NCI-H1048 (cell line): ENCODE measurements around the gene RER1.
"Not testable (repeated sequence)": the region's sequence is repeated elsewhere in the genome, so short reads cannot be mapped to it uniquely, and the experiment has no call there.

Experiments used
- DNase-seq: peaks from one replicate; lab custom pipeline; 2025; lab: John Stamatoyannopoulos, UW

The RER1 gene

DNA sequence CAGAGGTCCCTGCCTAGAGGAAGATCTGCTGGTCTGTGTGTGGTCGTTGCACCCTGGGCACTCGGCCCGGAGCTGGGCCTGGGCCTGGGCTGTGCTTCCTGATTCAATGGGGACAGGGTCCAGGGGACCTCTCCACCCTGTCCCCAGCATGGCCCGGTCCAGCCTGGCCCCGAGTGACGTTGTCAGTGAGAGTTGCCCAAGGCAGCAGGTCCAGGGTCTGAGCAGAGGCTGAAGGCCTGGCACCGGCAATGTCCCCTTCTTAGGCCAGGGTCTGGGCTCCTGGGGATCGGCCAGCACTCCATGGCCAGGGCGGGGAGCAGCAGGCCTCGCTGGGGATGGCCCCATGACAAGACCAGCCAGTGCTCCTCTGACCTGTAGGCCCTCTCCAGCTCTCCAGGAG lies 36.3 kb downstream of the RER1 start:
- no peak for DNase-seq

DNA sequence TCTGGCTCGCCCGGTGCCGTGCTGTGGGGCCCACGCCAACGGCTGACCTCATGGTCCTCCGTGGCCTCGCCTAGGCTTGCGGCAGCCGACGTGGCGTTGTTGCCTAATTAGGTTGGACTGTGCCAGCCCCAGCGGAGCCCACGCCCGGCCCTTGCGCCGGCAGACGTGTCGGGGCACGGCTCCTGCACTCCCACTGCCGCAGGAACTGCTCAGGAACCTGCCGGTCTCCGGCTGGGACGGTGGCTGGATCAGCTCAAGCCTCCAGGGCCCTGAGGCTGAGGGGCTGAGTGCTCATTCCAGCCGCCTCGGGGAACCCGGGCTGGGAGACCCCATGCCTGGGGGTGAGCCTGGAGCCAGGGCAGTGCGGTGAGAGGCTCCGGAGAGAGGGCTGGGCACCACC lies 36.8 kb downstream of the RER1 start:
- no peak for DNase-seq

DNA sequence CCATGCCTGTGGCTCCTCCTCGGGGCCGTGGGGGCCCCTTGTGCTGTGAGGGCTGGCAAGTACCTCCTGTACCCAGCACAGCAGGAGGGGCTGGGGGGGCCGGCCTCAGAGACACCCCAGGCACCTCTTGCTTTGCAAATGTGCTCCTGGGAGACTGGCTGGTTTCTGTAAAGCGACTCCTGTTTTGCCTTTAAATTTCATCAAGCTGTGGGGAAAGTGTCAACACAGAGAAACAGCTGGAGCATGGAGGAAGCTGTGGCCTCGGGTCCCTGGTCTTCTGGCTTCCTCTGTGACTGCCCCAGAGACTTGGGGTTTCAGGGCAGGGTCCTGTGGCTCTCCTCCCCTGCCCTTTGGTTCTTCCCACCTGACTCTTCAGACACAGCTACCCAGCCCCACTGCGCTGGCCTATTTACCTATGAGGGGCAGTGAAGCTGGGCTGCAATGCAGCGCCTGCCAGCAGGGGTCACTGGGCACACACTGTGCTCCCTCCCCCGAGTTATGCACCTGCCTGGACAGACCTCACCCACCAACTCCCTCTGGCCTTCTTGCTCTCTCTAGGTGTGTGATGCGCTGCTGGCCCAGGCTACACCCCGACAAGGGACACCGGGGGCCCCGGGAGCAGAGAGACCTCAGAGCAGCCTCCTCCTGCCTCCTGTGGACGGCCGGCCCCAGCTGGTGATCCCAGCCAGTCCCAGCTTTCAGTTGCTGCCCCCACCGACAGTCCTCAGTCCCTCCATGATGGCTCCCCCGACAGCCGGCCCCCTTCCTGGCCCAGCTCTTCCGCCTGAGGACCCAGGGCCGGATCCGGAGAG lies 38.3 kb downstream of the RER1 start:
- DNase-seq = no peak

DNA sequence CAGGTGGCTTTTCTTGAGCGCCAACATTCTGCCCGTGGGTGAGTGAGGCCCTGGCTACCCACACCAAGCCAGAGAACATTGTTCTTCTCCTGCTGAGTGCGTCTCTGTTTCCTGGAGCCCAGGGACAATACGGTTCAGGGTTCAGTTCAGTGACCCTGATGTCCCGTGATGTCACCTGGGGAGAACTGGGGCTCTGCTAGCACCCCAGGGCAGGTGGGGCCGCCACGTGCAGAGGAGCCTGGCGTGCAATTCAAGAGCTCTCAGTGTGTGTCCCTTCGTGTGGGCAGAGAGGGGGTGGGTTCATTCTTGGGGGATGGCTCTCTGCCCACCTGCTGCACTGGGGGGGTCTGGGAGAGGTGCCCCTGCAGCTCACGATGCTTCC lies 38.9 kb downstream of the RER1 start:
- DNase-seq = no peak

DNA sequence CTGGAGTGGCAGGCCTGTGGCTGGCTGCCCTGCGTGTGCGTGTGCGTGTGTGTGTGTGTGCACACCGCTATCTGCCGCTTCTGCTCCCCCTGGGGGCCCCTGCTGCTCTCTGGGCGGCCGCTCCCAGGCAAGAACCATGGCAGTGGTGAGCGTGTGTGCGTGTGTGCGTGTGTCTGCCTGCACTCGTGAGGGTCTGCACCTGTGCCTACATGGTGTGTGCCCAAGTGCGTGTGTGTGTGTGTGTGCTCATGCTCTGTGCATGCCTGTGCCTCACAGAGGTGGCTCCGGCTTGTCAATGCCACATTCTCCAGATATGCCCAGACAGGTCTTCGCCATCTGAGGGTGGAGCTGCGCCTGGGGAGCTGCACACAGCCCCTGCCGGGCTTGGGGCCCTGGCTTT lies 39.5 kb downstream of the RER1 start:
- no peak for DNase-seq

DNA sequence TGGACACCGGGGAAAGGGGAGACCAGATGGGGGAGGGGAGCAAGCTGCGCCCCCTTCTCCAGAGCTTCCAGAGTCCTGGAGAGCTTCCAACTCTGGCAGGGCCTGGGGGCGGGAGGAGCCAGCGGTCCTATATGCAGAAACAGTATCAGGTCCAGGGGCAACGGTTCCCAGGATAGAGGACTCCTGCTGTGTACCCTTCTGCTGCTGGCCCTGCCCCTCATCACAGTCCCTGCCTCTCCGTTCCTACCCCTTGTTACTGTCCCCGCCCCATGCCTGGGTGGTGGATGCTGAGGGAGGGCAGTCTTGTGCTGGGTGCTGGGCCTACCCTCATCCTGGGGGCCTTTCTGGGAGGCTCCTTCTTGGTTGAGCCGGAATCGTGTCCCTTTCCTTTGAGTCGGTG lies 39.9 kb downstream of the RER1 start:
- DNase-seq = no peak

DNA sequence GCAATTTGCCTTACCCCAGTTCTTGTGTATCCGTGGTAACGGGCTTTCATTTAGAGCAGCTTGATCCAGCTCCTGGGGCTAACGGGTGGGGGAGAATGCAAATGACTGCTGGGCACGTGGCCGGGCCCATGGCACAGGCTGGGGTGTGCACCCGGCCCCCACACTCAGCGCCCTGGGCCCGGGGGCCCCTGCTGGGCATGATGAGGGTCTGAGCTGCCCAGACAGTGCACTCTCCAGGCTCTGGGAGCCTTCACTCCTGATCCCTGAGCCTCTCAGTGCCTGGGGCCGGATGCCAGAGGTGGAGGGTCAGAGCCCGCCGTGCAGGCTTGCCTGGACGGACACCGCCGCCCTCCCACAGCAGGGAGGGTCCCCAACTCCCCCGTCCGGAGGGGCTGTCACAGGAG lies 40.8 kb downstream of the RER1 start:
- DNase-seq = no peak

DNA sequence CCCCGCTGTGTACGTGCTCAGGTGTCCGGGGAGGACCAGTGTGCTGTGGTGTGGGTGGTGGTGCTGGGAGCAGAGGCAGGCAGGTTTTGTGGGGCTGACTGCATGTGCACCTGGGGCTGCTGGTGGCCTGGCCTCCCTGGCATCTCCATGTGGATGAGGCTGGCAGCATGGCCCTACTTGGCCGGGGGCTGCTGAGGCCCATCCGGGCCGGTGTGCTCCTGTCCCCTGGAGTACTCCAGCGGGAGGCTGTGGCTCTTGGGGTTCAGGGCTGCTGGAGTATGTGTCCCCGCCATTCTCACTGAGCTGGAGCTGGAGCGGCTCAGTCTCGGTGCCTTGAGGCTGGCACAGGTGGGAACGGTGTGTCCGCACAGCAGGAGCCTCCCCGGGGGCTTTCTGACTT lies 41.6 kb downstream of the RER1 start:
- no peak for DNase-seq

DNA sequence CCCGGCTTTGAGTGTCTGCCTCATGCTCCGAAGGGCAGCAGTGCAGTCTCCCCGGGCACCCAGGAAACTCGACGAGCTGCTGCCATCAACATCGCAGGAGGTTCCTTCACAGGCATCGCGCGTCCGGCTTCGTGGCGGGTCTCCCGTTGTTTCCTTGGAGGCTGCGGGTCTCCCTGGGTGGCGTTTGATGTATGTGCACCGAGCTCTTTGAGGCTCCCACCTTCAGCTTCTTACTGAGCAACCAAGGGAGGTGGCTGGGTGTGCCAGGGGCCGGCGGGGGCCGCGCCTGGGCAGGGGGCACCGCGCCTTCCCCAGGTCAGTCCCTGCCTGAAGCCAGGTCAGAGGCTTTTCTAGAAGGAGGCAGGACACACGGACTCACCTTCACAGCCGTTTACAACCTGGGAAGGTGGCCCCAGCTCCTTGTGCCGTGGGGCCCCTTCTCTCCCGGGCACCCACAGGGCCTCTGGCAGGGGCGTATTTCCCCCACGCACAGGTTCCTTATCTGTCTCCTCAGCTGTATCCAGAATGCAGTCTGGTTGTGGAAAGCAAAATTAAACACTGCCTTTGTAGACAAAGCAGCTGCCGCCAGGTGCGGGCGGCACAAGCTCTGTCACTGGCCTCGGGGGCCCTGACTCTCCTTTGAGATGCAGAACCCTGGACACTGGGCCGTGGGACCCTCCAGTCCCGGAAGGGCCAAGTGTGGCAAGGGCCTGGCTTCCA lies 42.5 kb downstream of the RER1 start:
- DNase-seq = no peak

DNA sequence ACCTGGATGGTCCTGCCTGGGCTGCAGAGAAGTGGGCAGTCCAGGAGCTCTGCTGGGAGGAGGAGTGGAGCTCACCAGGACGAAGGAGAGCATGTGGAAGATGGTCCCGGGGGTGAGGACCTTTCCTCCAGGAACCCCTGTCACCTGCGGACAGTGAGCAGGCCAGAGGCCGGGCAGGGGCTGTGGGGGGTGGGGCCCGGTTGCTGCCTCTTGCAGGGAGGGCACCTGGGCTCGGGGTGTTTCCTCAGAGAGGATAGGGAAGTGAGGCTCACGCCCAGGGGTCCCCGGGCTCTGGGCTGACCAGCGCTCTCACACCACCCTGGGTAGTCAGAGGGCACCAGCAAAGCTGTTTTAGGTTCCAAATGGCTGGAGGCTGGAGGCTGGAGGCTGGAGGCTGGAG lies 43.5 kb downstream of the RER1 start:
- no peak for DNase-seq

DNA sequence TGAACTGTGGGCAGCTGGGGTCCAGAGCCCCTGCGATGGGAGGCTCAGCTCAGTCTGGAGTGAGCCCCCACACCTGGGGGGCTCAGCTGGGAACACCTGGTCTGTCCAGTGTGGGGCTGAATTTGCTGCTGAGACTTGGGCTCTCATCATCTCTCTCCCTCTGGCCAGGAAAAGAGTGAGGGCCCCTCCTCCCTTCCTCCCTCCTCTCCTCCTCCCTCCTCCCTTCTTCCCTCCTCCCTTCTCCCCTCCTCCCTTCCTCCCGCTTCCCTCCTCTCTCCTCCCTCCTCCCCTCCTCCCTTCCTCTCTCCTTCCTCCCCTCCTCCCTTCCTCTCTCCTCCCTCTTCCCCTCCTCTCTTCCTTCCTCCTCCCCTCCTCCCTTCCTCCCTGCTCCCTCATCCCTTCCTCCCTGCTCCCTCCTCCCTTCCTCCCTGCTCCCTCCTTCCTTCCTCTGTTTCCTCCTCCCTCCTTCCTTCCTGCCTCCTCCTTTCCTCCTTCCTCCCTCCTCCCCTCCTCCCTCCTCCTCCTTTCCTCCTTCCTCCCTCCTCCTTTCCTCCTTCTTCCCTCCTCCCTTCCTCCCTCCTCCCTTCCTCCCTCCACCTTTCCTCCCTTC lies 44.2 kb downstream of the RER1 start:
- no peak for DNase-seq

DNA sequence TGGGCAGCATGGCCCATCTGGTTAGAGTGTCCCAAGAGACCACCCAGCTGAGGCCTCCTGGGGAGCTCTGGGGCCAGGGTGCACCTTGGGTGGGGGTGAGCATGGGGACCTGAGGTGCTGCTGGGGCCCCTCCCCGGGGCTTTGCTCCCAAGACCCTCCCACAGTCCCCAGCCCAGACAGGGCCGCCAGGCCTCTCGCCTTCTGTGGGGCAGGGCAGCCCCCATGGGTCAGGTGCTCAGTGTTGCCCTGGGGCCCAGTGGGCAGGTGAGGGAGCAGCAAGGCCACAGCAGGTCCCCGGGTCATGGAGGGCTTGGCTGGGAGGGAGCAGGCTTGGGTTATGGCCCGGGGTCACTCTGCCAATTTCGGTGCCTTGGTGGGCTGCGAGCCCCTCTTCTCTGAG lies 45.2 kb downstream of the RER1 start:
- no peak for DNase-seq

DNA sequence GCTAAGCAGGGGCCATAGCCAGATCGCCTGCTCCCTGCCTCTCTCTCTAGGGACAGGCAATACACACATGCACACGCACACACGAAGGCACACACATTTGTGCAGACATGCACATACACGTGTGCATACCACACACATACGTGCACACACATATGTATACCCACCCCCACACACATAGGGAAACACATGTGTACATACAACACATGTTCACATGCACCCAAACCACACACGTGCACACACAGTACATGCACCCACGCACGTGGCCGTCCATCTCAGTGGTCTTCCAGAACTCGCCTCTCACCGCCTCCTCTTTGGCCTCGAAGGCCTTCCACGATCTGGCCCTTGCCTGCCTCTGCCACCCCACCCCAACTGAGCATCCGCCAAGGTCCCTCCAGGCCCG lies 46.0 kb downstream of the RER1 start:
- no peak for DNase-seq

DNA sequence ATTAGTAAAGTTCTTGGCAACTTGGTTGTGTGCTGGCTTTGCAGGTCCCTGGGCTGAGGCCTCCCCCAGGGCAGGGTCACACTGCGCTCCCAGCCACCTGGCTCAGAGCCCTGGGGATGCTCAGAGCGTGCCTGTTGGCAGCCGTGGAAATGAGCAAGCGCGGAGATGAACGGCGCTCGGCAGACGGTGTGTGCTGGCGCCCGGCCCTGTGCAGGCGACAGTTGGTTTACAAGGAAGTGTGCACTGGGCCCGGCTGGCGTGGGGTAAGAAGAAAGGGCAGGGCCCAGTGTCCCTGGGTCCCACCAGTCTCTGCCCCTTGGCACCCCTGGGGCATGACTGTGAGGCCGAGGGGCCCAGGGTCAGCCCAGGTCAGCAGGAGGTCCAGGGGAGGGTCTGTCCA lies 46.4 kb downstream of the RER1 start:
- no peak for DNase-seq

DNA sequence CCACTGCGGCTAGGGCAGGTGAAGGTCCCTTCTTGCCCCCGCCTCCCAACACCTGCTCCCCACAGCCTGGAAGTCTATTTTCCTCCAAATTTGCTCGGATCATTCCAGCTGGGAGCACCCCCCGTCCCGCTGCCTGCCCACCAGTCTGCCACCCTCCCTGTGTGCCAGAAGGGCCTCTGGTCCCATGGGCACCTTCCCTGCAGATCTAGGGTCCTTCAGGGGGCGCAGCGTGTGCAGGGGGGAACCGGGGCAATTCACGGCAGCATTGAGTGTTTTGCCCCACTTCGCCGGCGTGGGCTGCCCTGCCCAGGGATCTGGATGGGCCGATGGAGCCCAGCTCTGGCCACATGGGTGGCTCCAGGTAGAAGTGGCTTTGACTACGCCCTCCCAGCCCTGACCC lies 47.0 kb downstream of the RER1 start:
- DNase-seq = no peak

DNA sequence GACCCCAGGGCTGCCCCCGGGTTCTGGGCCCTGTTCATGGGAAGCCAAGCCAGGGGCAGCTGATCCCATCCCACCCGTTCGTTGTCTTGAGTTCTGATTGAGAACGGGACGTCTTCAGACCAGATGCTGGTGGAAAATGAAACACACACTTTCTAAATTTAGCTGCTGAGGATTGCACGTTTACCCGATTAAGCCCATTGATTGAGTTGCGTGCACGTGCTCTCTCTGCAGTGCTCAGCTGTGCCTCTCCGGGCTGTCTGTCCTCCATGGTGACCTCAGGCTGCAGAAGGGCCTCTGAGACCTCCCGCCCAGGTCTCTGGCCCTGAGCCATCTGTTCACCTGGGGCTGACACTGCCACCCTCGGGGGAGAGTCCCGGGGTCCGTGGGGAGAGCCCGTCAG lies 47.7 kb downstream of the RER1 start:
- DNase-seq = no peak

DNA sequence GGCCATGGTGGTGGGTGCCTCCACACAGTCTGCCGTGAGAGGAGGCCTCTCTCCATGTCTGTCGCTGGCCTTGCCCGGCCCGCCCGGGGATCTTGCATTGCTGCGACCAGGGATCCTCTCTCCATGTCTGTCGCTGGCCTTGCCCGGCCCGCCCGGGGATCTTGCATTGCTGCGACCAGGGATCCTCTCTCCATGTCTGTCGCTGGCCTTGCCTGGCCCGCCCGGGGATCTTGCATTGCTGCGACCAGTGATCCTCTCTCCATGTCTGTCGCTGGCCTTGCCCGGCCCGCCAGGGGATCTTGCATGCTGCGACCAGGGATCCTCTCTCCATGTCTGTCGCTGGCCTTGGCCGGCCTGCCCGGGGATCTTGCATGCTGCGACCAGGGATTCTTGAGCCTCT lies 48.7 kb downstream of the RER1 start:
- not testable (repeated sequence) for DNase-seq

DNA sequence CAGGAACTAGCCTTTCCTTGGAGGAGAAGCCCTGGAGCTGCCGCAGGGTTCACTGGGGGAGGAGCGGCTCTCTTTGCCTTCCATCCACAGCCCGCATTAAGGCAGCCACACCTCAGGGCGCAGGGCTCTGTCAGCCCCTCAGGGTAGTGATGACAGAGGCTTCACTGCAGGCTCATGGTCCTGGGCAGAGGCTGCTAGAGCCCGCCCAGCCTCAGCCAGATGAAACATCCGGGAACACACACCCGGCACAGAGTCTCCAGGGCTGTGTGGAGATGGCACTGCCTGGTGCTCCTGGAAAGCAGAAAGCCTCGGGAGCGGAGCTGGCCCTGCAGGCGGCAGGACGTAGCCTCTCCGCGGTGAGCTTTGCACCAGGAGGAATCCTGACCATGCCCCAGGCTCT lies 50.1 kb downstream of the RER1 start:
- DNase-seq = no peak

DNA sequence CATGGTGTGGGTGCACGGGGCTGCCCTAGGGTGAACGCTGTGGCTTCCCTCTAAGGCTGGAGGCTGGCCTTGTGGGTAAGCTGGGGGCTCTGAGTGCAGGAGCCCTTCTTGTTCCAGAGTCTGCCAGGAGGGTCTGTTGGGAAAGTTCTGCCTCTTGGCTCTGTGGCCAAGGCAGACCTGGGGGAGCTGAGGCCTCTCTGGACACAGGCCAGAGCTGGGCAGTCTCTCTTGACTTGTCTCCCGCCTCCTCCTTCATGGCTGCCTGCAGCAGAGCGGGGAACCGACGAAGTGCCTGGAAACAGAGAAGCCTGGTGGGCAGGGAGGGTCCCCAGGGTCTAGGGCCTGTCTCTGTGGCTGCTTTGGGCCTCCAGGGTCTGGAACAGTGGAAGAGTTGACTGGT lies 51.0 kb downstream of the RER1 start:
- no peak for DNase-seq

DNA sequence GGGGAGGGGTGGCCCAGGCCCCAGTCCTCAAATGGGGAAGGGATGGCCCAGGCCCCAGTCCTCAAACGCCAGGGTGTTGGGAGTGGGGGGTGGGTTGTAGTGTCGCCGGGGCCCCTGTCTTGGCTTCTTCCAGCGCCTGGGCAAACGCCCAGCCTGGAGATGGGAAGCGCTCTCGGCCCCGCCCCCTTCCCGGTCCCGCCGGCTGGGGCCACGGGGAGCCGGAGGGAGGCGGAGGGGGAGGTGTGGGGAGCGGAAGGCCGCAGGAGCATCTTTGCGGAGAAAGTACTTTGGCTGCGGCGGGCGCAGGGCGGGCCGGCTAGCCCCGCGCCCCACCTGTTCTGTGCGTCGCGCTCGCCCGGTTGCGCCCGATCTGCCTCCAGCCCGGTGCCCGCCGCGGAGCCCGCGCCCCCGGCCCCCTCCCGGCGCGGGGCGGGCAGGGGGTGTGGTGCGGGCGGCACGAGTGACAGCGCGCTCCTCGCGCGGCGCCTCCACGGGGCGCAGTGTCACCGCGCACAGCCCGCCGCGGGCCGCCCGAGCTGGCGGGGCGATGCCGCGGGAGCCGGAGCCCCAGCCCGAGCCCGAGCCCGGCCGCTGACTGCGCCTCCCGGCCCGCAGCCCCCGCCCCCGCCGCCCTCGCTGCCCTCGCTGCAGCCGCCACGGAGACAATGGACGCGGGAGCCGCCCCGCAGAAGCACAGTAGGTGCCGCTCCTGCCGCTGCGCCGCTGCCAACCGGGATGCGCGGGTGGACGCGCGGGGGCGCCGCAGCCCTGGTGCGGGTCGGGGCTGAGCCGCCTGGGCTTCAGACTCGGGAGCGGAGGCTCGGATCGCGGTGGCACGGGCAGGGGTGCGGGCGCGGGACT lies 51.9 kb downstream of the RER1 start:
- no peak for DNase-seq

DNA sequence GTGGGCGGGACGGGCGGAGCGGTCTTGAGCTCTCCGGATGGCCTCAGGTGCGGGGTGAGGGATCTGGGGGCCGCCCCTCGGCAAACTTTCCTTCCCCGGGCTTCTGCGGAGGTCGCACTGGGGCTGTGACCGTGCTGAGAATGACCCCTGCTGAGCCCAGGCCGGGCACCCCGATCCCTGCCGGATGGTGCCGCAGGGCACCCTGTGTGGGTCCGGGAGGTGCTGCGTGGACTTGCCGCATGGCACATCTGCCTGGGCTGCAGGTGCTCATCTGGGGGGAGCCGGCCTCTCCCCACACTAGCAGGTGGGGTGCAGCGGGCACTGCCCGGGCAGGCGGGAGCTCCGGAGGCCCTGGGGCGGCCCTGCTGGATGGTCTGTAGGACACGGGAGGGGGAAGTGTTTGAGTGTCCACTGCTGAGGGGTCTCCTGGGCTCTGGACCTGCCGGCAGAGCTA lies 52.5 kb downstream of the RER1 start:
- DNase-seq = no peak

DNA sequence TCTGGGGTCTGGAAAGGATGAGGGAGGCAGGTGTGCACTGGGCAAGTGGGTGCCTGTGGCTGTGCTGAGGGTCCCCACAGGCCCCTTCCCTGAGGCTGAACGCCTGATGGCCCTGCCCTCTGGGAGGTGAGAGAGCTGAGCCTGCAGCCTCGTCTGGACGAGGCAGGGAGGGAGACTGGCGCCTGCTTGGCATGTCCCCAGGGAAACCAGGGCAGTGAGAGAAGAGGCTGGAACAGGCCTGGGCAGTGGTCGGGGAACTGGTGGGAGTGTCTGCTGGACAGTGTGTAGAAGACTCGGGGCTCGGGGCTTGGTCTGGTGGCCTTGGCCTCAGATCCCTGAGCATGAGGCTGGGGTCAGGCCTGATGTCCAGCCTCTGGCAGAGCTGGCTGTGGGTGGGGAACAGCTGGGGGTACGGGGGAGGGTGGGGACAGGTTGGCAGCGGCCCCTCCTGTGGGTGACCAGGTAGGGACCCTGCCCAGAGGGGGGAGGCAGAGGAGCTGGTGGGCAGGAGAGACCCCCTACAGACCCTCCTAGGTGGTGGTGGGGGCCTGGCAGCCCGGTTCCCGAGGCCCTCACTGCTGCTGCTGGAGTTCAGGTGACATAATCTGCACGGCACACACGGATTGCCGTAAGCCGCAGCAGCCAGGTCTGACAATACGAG lies 53.7 kb downstream of the RER1 start:
- DNase-seq = no peak
